ENCODE measurements around the gene EXOC8. TPM values are rescaled to one million over a fixed set of nuclear protein-coding genes. Genes with fewer than 3 reads are reported as not detected.

Gene EXOC8
- total RNA-seq, 2 donors from 2014 or later: 29.8 to 35.9 TPM

DNA sequence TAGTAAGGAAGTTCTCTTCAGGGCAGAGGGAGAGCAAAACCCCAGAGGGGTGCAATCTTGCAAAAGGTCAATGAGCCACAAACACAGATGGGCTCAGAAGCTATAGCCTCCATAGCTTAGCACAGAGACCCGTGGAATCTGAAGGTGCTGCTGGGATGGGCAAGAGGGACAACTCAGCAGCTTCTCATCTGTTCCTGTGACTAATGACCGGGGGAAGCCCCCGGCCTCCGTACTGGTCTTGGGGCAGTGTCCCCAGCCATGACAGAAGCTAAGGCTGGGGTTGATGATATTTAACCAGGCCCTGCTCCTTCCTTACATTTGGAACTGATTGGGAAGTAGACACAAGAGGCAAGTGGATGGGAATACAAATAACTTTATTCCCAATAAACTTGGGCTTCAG is 19.1 kb downstream of the EXOC8 start:
- no peak for ATAC-seq
- Mint-ChIP-seq H3K4me3 (no peak overlapping the region), H3K27me3 (no peaks in the 10 kb centered on the region), H3K27ac (no peak overlapping the region), H3K36me3 (ENCODE audit: low read depth) (no peaks in the 10 kb centered on the region), H3K4me1 (peaks cover 4% of the 10 kb centered on the region)
- H3K9me3 ChIP-seq (ENCODE audit: control insufficient read depth, low read length, poor library complexity, severe bottlenecking): no peaks in the 10 kb centered on the region
- no peak for DNase-seq

DNA sequence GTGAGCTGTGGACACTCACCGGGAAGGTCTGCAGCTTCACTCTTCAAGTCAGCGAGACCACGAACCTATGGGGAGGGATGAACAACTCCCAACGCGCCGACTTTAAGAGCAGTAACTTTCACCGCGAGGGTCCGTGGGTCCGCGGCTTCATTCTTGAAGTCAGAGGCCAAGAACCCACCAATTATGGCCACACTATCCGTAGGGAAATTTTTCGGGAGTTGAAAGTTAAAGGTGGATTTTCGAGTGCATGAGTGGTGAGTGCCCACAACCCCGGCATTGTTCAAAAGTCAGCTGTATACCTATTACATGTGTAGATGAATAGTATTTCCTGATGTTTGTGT is 19.7 kb downstream of the EXOC8 start:
- peaks cover 4% of the 10 kb centered on the region for H3K27me3 Mint-ChIP-seq

DNA sequence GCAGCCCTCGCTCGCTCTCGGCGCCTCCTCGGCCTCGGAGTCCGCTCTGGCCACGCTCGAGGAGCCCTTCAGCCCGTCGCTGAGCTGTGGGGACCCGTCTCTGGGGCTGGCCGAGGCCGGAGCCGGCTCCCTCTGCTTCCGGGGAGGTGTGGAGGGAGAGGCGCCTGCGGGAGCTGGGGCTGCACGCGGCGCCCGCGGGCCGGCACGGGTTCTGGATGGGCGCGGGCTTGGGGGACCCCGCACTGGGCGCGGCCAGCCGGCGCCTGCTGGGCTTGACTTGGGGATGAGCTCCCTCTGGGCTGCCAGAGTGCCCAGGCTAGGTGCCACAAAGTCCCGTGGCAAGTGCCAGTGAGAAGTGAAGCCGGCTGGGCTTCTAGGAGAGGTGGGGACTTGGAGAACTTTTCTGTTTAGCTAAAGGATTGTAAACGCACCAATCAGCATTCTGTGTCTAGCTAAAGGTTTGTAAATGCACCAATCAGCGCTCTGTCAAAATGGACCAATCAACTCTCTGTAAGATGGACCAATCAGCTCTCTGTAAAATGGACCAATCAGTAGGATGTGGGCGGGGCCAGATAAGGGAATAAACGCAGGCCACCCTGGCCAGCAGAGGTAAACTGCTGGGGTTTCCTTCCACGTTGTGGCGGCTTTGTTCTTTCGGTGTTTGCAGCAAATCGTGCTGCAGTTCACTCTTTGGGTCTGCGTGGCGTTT is 20.2 kb downstream of the EXOC8 start:
- H3K9me3 ChIP-seq (ENCODE audit: control insufficient read depth, low read length, poor library complexity, severe bottlenecking): no peaks in the 10 kb centered on the region
- no peak for ATAC-seq
- no peak for DNase-seq
- Mint-ChIP-seq H3K4me3 (no peak overlapping the region), H3K27me3 (peaks cover 4% of the 10 kb centered on the region), H3K36me3 (ENCODE audit: low read depth) (no peaks in the 10 kb centered on the region), H3K4me1 (peaks cover 4% of the 10 kb centered on the region), H3K27ac (no peak overlapping the region)

More for the DNA sequence above, 19.7 kb downstream of the EXOC8 start:
- Mint-ChIP-seq H3K4me1 (peaks cover 4% of the 10 kb centered on the region), H3K4me3 (no peak overlapping the region), H3K27ac (no peak overlapping the region), H3K36me3 (ENCODE audit: low read depth) (no peaks in the 10 kb centered on the region)
- no peak for DNase-seq
- H3K9me3 ChIP-seq (ENCODE audit: control insufficient read depth, low read length, poor library complexity, severe bottlenecking): no peaks in the 10 kb centered on the region
- no peak for ATAC-seq

DNA sequence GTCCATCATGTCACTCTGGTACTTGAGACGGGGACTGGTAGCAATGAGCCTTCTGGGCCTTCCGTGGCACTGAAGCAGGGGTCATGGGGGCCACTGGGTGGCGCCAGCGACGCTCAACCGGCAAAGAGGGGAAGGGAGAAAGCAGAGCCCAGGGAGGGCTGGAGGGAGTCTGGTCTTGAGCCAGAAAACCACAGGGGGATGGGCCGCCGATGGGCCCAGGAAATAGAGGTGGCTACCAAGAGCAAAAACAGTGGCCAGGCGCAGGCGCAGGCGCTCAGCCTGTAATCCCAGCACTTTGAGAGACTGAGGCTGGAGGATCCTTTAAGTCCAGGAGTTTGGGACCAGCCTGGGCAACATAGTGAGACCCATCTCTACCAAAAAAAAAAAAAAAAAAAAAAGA is 21.8 kb downstream of the EXOC8 start:
- ATAC-seq: peak; percentile 79
- H3K27me3 Mint-ChIP-seq: peaks cover 4% of the 10 kb centered on the region
- no peak overlapping the region for H3K4me3 Mint-ChIP-seq
- no peaks in the 10 kb centered on the region for H3K36me3 Mint-ChIP-seq (ENCODE audit: low read depth)
- H3K27ac Mint-ChIP-seq: no peak overlapping the region
- peaks cover 4% of the 10 kb centered on the region for H3K4me1 Mint-ChIP-seq
- DNase-seq: no peak
- H3K9me3 ChIP-seq (ENCODE audit: control insufficient read depth, low read length, poor library complexity, severe bottlenecking): no peaks in the 10 kb centered on the region

DNA sequence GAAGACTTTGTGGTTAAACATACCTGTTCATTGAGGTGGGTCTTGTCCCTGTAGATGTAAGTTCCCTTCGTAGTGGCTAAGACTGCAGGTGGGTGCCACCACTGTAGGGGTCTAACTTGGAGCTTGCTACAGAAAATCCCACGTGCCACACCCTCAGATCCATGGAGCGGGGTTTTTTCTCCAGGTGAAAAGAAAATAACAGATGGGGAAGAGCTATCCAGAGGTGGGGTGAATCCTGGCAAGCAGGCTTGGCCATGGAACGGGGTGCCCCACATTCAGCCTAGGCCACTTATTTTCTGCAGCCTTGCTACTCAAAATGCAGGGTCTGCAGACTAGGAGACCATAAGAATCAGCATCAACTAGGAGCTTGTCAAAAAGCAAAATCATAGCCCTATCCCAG is 24.0 kb downstream of the EXOC8 start:
- H3K27me3 Mint-ChIP-seq: peaks cover 9% of the 10 kb centered on the region
- peaks cover 2% of the 10 kb centered on the region for H3K36me3 Mint-ChIP-seq (ENCODE audit: low read depth)
- H3K4me3 Mint-ChIP-seq: no peak overlapping the region
- no peaks in the 10 kb centered on the region for H3K9me3 ChIP-seq (ENCODE audit: control insufficient read depth, low read length, poor library complexity, severe bottlenecking)
- DNase-seq (no peak), ATAC-seq (no peak)
- H3K27ac Mint-ChIP-seq: no peak overlapping the region
- peaks cover 6% of the 10 kb centered on the region for H3K4me1 Mint-ChIP-seq

DNA sequence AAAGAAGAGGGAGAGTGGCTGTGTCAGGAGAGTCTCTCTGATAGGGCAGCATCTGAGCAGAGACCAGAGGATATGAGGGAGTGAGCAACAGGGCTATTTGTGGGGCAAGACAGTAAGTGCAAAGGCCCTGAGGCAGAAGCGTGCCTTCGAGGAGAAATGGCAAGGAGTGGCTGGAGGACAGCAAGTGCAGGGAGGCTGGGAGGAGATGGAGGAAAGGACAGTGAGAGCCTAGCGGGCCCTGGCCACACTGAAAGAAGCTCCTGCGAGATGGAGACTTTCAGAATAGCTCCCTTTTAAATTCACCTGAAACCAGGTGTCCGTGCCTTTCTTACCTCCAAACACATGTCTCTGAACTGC is 25.2 kb downstream of the EXOC8 start:
- peak overlapping the region; percentile 1 for H3K4me3 Mint-ChIP-seq
- H3K27ac Mint-ChIP-seq: no peak overlapping the region
- peaks cover 2% of the 10 kb centered on the region for H3K36me3 Mint-ChIP-seq (ENCODE audit: low read depth)
- no peaks in the 10 kb centered on the region for H3K9me3 ChIP-seq (ENCODE audit: control insufficient read depth, low read length, poor library complexity, severe bottlenecking)
- no peak for ATAC-seq
- peaks cover 6% of the 10 kb centered on the region for H3K4me1 Mint-ChIP-seq
- no peak for DNase-seq
- peaks cover 9% of the 10 kb centered on the region for H3K27me3 Mint-ChIP-seq

DNA sequence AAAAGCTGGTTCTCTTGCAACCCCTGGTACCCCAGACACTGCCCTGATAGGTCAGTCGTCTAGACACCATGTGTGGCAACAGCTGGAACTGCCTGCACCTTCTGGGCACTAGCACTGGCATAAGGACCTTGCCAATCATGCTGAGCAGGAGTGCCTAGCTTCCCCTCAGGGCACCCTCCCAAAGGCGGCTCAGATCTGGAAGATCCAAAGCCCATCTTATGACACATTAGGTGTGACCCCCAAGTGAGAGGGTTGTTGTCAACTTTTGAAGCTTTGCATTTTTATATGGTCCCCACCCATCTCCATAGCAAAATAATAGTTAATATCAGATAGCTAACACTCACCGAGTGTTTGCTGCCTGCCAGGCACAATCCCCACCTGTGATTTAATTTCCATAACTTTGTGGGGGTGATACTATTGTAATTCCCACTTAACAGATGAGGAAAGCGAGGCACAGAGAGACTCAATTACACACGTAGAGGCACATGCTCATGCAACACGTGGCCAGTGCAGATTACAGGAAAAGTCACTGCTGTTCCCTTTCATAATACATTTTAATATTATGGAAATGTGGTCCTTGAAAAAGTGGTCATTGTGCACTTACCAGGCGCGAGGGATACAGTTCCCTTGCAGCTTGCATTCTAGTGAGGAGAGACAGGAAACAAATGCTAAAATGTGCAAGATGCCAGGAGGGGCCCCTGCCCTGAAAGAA is 25.8 kb downstream of the EXOC8 start:
- Mint-ChIP-seq H3K27ac (no peak overlapping the region), H3K4me3 (peak overlapping the region; percentile 1), H3K4me1 (peaks cover 6% of the 10 kb centered on the region), H3K36me3 (ENCODE audit: low read depth) (peaks cover 2% of the 10 kb centered on the region), H3K27me3 (peaks cover 9% of the 10 kb centered on the region)
- DNase-seq (no peak), ATAC-seq (no peak)
- H3K9me3 ChIP-seq (ENCODE audit: control insufficient read depth, low read length, poor library complexity, severe bottlenecking): no peaks in the 10 kb centered on the region

DNA sequence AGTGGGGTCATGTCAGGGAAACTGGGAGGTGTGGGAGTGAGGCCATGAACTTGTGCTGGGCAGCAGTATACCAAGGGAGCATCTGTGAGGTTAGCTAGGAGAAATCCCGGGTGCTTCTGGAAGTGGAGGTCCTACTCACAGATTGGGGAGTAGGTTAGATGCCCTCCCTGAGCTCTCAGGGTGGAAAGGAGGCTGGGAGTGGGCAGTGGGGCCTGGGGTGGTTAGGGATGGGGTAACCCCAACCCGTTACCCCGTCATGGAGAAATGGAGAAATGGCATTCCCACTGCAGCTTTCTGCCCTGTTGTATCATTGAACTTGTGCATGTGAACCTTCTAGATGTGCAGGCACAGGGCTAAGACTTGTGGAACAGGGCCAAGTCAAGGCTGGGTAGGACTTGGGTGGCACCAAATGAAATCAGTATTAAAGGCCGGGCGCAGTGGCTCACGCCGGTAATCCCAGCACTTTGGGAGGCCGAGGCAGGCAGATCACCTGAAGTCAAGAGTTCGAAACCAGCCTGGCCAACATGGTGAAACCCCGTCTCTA is 27.2 kb downstream of the EXOC8 start:
- Mint-ChIP-seq H3K4me3 (no peak overlapping the region), H3K4me1 (peaks cover 3% of the 10 kb centered on the region), H3K27me3 (peaks cover 9% of the 10 kb centered on the region), H3K36me3 (ENCODE audit: low read depth) (peaks cover 2% of the 10 kb centered on the region), H3K27ac (no peak overlapping the region)
- ATAC-seq (no peak), DNase-seq (no peak)
- no peaks in the 10 kb centered on the region for H3K9me3 ChIP-seq (ENCODE audit: control insufficient read depth, low read length, poor library complexity, severe bottlenecking)

DNA sequence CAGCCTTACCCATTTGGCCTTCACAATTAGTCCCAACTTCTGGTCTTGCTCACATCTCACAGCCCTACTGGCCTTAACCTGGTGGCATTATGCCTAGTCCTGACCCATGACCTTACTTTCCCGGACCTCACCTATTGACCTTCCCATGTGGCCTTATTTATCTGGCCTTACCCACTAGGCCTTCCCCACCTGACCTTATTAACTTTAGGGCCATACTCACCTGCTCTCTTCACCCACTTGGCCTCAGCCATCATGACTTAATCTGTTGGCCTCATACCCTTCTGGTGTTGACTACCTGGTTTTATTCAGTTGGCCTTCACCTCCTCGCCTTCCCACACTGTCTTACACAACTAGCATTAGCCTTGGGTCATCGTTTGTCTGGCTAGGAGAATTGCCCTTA is 35.7 kb downstream of the EXOC8 start:
- H3K36me3 Mint-ChIP-seq (ENCODE audit: low read depth): no peaks in the 10 kb centered on the region
- ATAC-seq: no peak

DNA sequence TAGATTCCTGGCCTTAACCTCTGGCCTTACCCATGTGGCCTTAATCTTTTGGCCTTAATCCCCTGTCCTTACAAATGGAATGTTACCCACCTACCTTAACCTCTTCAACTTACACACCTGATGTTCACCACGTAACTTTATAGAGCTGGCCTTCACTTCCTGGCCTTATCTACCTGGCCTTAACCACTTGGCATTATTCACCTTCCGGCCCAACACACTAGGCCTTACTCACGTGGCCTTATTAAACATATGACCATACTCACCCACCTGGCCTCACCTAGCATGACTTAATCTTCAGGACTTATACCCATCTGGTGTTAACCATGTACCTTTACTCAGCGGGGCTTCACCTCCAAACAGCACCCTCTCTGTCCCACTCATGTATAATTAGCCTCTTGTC is 41.7 kb downstream of the EXOC8 start:
- no peak overlapping the region for H3K27ac Mint-ChIP-seq

More for the DNA sequence above, 35.7 kb downstream of the EXOC8 start:
- H3K27ac Mint-ChIP-seq: no peak overlapping the region
- H3K27me3 Mint-ChIP-seq: no peaks in the 10 kb centered on the region
- no peaks in the 10 kb centered on the region for H3K4me1 Mint-ChIP-seq
- no peaks in the 10 kb centered on the region for H3K9me3 ChIP-seq (ENCODE audit: control insufficient read depth, low read length, poor library complexity, severe bottlenecking)
- no peak overlapping the region for H3K4me3 Mint-ChIP-seq
- DNase-seq: no peak

DNA sequence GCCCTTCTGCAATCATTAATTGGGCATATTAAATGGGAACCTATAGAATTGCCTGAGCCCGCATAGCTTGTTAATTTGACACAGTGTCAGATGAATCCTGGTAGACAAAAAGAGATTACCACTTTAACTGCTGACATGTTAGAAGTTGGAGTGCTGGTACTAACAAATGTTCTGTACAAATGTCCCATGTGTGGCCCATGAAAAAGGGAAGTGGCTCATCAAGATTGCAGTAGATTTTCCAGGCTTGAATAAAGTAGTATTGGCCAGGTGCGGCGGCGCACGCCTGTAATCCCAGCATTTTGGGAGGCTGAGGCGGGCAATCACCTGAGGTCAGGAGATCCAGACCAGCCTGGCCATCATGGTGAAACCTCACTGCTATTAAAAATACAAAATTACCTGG is 51.0 kb downstream of the EXOC8 start:
- no peaks in the 10 kb centered on the region for H3K4me1 Mint-ChIP-seq
- H3K27me3 Mint-ChIP-seq: no peaks in the 10 kb centered on the region
- no peak overlapping the region for H3K27ac Mint-ChIP-seq
- H3K36me3 Mint-ChIP-seq (ENCODE audit: low read depth): no peaks in the 10 kb centered on the region
- ATAC-seq (no peak), DNase-seq (no peak)
- H3K4me3 Mint-ChIP-seq: no peak overlapping the region
- H3K9me3 ChIP-seq (ENCODE audit: control insufficient read depth, low read length, poor library complexity, severe bottlenecking): no peaks in the 10 kb centered on the region

More for the DNA sequence above, 41.7 kb downstream of the EXOC8 start:
- no peaks in the 10 kb centered on the region for H3K27me3 Mint-ChIP-seq
- no peaks in the 10 kb centered on the region for H3K9me3 ChIP-seq (ENCODE audit: control insufficient read depth, low read length, poor library complexity, severe bottlenecking)
- ATAC-seq: no peak
- H3K4me3 Mint-ChIP-seq: no peak overlapping the region
- no peaks in the 10 kb centered on the region for H3K4me1 Mint-ChIP-seq
- no peak for DNase-seq
- no peaks in the 10 kb centered on the region for H3K36me3 Mint-ChIP-seq (ENCODE audit: low read depth)

DNA sequence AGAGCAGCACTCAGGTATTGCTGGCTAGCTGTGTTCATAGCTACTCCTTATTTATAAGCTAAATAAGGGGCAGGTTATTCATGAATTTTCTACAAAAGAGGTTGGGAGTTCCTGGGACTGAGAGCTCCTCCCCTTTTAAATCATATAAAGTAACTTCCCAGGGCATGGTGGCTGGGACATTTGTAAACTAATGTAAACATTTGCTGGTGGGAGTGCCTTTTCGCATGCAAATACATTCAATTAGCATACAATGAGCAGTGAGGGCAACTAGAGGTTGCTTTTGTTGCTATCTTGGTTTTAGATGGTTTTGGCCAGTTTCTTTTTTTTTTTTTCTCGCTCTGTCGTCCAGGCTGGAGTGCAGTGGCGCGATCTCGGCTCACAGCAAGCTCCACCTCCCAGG is 53.2 kb downstream of the EXOC8 start:
- DNase-seq (no peak), ATAC-seq (no peak)
- H3K27ac Mint-ChIP-seq: no peak overlapping the region
- no peaks in the 10 kb centered on the region for H3K9me3 ChIP-seq (ENCODE audit: control insufficient read depth, low read length, poor library complexity, severe bottlenecking)
- no peaks in the 10 kb centered on the region for H3K4me1 Mint-ChIP-seq
- H3K36me3 Mint-ChIP-seq (ENCODE audit: low read depth): no peaks in the 10 kb centered on the region
- no peaks in the 10 kb centered on the region for H3K27me3 Mint-ChIP-seq
- no peak overlapping the region for H3K4me3 Mint-ChIP-seq
